Uterus (tissue), 4 donors: ENCODE data around the gene HDAC4. TPM values are rescaled to one million over a fixed set of nuclear protein-coding genes. Genes with fewer than 3 reads are reported as not detected.

Experiments used
- DNase-seq, 2 donors: peaks; one replicate each; pipeline ENCODE4 v3.0.0-alpha.2; 2019 to 2020
- H3K27ac ChIP-seq, 2 donors: fragments of 200-600 bp; sonication (generic); 1 replicate in 1 of 2; 2 replicates in 1 of 2; pipeline ENCODE4 v1.5.1; 2016 to 2018
- H3K27me3 ChIP-seq, 2 donors: fragments of 200-600 bp; sonication (generic); one replicate each; pipeline ENCODE4 v1.5.1; 2018 to 2019; ENCODE audit warnings: control low read depth in 1 of 2
- H3K36me3 ChIP-seq, 2 donors: fragments of 200-600 bp; sonication (generic); one replicate each; pipeline ENCODE4 v1.5.1; 2019; ENCODE audit warnings: control low read depth in 1 of 2
- H3K4me1 ChIP-seq, 2 donors: fragments of 200-600 bp; sonication (generic); one replicate each; pipeline ENCODE4 v1.5.1; 2018 to 2019; ENCODE audit warnings: control low read depth in 1 of 2
- H3K4me3 ChIP-seq, 2 donors: fragments of 200-600 bp; sonication (generic); 1 replicate in 1 of 2; 2 replicates in 1 of 2; pipeline ENCODE4 v1.5.1; 2018 to 2019; ENCODE audit warnings: mild to moderate bottlenecking in 1 of 2
- H3K9me3 ChIP-seq, 2 donors: fragments of 200-600 bp; sonication (generic); one replicate each; pipeline ENCODE4 v1.5.1; 2019; ENCODE audit warnings: control low read depth in 1 of 2
- POLR2A ChIP-seq, 2 donors: fragments of 450-650 bp; IDR thresholded peaks; one replicate each; pipeline ENCODE4 v1.6.1; 2016; ENCODE audit warnings: antibody characterized with exemption in 2 of 2, mild to moderate bottlenecking in 1 of 2, moderate library complexity in 1 of 2
- intact Hi-C: fragments of 100-400 bp; cut with DNase I; formaldehyde crosslinking; loops from one replicate; pipeline ENCODE4 v1.15.1; 2023; ENCODE audit warnings: low total_unique reads
- total RNA-seq, 4 donors: library from RNA; depleted of rRNA in 3 of 4; stranded (reverse); fragments of >200 nt in 3 of 4; gene quantifications; one replicate each; pipeline versions ENCODE4 v1.1.0 to v1.2.4, GENCODE V29; 2014 to 2023
- TF ChIP-seq, protein P1 (sequence below), 4 experiments: fragments of 200-600 bp in 2 of 4; fragments of 450-650 bp in 2 of 4; sonication (generic) in 2 of 4; IDR thresholded peaks; one replicate each; pipeline ENCODE4 v1.5.1; 2016 to 2019; ENCODE audit warnings: antibody characterized with exemption in 4 of 4, mild to moderate bottlenecking in 2 of 4, moderate library complexity in 1 of 4
- donor health status: DM: yes; HTN: yes; CAD: no.

The HDAC4 gene
- total RNA-seq, 4 donors from 2014 or later, result 42.1 to 91.5 (median 73.4) TPM

DNA sequence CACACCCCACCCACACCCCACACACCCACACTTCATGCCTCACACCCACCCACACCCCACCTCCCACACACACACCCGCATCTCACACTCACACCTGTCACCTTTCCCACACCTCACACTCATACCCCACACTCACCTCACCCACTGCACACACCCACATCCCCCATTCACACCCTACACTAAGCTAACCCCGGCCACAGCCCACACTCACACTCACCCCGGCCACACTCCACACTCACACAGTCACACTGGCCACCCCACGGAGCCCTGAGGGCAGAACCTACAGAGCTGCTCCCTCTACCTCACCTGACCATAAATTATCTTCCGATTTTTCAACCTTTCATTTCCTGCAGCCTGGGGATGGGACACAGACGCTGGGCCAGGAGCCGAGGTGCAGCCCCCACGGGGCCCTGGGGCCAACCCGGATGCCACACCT is 241.3 kb downstream of the HDAC4 start:
- no peaks in the 10 kb centered on the region for H3K27me3 ChIP-seq
- no peak overlapping the region for H3K4me3 ChIP-seq
- intact Hi-C loops, result no loop called here
- H3K27ac ChIP-seq, result no peak overlapping the region
- no peaks in the 10 kb centered on the region for H3K4me1 ChIP-seq
- peak in 1 of 2 donors; percentile 19 for DNase-seq
- no peaks in the 10 kb centered on the region for H3K36me3 ChIP-seq
- H3K9me3 ChIP-seq, result no peaks in the 10 kb centered on the region
- no peak for TF ChIP-seq POLR2A (IDR thresholded peaks at IDR 0.05)
- TF ChIP-seq, protein P1, sequence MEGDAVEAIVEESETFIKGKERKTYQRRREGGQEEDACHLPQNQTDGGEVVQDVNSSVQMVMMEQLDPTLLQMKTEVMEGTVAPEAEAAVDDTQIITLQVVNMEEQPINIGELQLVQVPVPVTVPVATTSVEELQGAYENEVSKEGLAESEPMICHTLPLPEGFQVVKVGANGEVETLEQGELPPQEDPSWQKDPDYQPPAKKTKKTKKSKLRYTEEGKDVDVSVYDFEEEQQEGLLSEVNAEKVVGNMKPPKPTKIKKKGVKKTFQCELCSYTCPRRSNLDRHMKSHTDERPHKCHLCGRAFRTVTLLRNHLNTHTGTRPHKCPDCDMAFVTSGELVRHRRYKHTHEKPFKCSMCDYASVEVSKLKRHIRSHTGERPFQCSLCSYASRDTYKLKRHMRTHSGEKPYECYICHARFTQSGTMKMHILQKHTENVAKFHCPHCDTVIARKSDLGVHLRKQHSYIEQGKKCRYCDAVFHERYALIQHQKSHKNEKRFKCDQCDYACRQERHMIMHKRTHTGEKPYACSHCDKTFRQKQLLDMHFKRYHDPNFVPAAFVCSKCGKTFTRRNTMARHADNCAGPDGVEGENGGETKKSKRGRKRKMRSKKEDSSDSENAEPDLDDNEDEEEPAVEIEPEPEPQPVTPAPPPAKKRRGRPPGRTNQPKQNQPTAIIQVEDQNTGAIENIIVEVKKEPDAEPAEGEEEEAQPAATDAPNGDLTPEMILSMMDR (IDR thresholded peaks at IDR 0.05), result no peak

DNA sequence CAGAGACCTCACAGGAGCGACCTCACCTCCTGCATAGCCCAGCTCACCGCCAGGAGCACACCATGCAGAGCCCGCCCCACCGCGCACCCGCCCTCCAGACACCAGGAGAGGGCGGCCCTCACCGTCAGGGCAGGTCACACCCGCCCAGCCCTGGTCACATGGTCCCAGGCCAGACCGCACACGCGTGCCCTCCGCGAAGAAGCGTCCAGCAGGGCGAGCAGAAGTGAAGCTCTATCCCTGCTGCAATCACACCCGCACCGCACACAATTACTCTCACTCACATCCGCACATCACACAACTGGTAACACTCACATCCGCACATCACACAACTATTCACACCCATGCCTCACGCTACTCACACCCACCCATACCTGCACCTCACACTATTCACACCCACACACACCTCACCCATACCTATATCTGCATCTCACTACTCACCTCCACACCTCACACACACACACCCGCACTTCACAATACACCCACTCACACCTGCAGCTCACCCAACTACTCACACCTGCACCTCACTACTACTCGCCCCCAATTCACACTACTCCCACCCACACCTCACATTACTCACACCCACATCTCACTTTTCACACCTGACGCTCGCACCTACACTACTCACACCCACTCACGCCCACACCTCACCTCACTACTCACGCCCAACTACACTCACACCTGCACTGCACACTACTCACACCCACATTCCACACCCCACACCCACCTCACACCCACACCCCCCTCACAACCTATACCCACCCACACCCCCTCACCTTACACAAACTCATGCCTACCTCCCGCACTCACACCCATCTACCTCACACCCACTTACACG is 242.0 kb downstream of the HDAC4 start:
- DNase-seq, result peak; percentile 13 to 15
- Histone ChIP-seq H3K27me3 (no peaks in the 10 kb centered on the region), H3K4me3 (no peak overlapping the region), H3K36me3 (no peaks in the 10 kb centered on the region), H3K9me3 (no peaks in the 10 kb centered on the region), H3K27ac (no peak overlapping the region), H3K4me1 (no peaks in the 10 kb centered on the region)
- TF ChIP-seq POLR2A (IDR thresholded peaks at IDR 0.05), result no peak
- TF ChIP-seq, protein P1 (IDR thresholded peaks at IDR 0.05), result no peak
- intact Hi-C loops, result no loop called here

DNA sequence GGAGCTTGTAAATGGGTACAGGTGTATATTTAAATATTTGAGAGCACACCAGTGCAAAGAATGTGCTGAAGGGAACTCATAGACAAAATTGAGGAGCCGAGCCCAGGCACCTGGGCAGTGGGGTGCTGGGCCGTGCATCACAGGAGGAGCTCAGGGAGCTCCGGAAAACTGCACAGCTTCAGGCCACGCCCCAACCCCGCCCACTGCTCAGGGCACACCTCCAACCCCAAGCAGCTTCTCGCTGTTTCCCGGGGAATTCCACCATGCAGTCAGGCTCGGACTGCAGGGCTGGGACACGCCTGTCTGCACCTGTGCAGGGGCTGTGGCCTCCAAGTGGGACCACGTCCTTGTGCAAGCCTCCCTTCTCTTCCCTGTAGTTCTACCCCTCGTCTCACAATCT is 243.0 kb downstream of the HDAC4 start:
- no peak overlapping the region for H3K27ac ChIP-seq
- no peaks in the 10 kb centered on the region for H3K36me3 ChIP-seq
- no peak overlapping the region for H3K4me3 ChIP-seq
- peak; percentile 17 to 33 for DNase-seq
- TF ChIP-seq, protein P1 (IDR thresholded peaks at IDR 0.05), result no peak
- no peak for TF ChIP-seq POLR2A (IDR thresholded peaks at IDR 0.05)
- no peaks in the 10 kb centered on the region for H3K4me1 ChIP-seq
- no peaks in the 10 kb centered on the region for H3K27me3 ChIP-seq
- no peaks in the 10 kb centered on the region for H3K9me3 ChIP-seq
- intact Hi-C loops, result no loop called here

DNA sequence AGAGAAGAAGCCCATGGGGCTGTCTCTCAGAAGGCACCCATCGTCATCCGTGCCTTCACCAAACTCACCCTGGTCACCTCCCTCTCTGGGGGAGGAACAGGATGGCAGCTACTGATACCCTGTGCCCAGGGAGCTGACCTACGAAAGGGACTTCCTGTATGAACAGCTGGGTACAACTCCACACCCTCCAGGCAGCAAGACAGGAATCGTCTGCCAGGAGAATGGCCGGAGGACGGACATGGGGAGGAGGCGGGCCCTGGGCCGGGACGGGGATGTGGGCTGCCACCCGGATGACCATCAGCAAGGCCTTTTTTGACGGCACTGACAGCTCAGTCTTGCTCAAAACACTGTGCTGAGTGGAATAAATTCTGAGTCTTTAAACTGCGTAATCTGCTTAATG is 243.6 kb downstream of the HDAC4 start:
- TF ChIP-seq POLR2A (IDR thresholded peaks at IDR 0.05), result no peak
- TF ChIP-seq, protein P1 (IDR thresholded peaks at IDR 0.05), result no peak
- Histone ChIP-seq H3K27ac (no peak overlapping the region), H3K36me3 (no peaks in the 10 kb centered on the region), H3K9me3 (no peaks in the 10 kb centered on the region), H3K4me3 (no peak overlapping the region), H3K4me1 (peaks cover 0 to 4% of the 10 kb centered on the region in 2 donors), H3K27me3 (no peaks in the 10 kb centered on the region)
- peak; percentile 10 to 14 for DNase-seq
- intact Hi-C loops, result no loop called here

DNA sequence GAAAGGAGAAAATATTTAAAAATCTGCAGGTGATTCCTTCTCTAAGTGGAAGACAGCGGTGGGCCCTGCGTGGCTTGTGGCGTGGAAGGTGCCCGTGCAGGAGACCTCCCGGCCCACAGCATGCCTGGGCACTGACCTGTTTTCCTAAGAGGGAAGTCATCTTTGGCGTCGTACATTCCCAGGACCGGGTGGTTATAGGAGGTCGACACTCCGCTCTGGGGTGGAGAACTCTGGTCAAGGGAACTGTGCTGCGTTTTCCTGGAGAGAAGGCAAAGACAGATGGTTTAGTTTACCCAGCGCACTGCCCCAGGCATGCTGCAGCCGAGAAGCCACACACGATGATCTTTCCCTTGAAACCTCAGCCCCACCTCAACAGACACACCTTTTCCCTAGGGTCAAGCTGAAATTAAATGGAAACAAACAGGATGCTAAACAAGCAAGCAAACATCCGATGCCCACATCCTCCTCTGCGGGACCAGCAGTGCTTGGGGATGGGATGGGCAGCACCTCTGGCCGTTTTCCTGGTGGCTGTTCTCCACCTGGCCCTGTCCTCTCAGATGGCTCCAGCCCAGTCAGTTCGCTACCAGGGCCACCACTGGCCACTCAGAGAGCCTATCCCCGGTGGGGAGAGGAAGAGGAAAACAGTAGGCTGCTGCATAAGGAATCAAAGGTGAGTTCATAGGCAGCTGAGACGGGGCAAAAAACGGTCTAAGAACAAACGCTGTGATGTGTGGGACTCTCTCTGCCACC is 244.1 kb downstream of the HDAC4 start:
- Histone ChIP-seq H3K36me3 (no peaks in the 10 kb centered on the region), H3K4me1 (peaks cover under 1 to 5% of the 10 kb centered on the region in 2 donors)

More for the DNA sequence above, 244.1 kb downstream of the HDAC4 start:
- peak; percentile 9 to 11 for DNase-seq
- H3K27me3 ChIP-seq, result no peaks in the 10 kb centered on the region
- no peak overlapping the region for H3K27ac ChIP-seq
- intact Hi-C loops, result no loop called here
- no peak overlapping the region for H3K4me3 ChIP-seq
- TF ChIP-seq, protein P1 (IDR thresholded peaks at IDR 0.05), result no peak
- no peak for TF ChIP-seq POLR2A (IDR thresholded peaks at IDR 0.05)
- H3K9me3 ChIP-seq, result no peaks in the 10 kb centered on the region
